Panc1 (cell line): Measurements from ENCODE around the gene ZNF862. TPM values are rescaled to one million over a fixed set of nuclear protein-coding genes. Genes with fewer than 3 reads are reported as not detected.

Source experiments
- ATAC-seq: fragments of 200-7000 bp; cut with Tn5 transposase; 2 replicates; pipeline ENCODE4 v1.9.1; 2020; ENCODE audit warnings: mild to moderate bottlenecking, moderate library complexity
- BruUV-seq: library from RNA; stranded (reverse); fragments of 400-500 nt; replicated peaks from 2 replicates; lab custom pipeline; 2021; lab: Mats Ljungman, UMichigan
- CTCF ChIA-PET: fragments of 300-600 bp; sonication (Branson Sonifier 250); formaldehyde crosslinking; loops from one replicate; lab custom pipeline; 2022; ENCODE audit warnings: antibody characterized with exemption; lab: Charles Lee
- POLR2A ChIA-PET: fragments of 300-600 bp; sonication (Branson Sonifier 250); formaldehyde crosslinking; loops from one replicate; lab custom pipeline; 2022; ENCODE audit warnings: antibody characterized with exemption; lab: Charles Lee
- DNase-seq: peaks from one replicate; pipeline ENCODE4 v3.0.0-alpha.2; 2010; ENCODE audit warnings: low read depth, low spot score
- H3K27ac ChIP-seq: 2 replicates; pipeline ENCODE4 v1.5.1; 2011; ENCODE audit warnings: mild to moderate bottlenecking, low read length, inconsistent platforms
- H3K27me3 ChIP-seq: fragments of 200-500 bp; sonication (Bioruptor generic); 2 replicates; pipeline ENCODE4 v1.6.0; 2014; ENCODE audit warnings: low read length, inconsistent platforms; ENCODE audit not compliant: control insufficient read depth, insufficient read depth
- H3K36me3 ChIP-seq: fragments of 200-500 bp; sonication (Bioruptor generic); 2 replicates; pipeline ENCODE4 v1.5.1; 2014; ENCODE audit warnings: inconsistent platforms, mild to moderate bottlenecking, low read length, moderate library complexity; ENCODE audit not compliant: control insufficient read depth, insufficient read depth
- H3K4me1 ChIP-seq: 2 replicates; pipeline ENCODE4 v1.5.1; 2011; ENCODE audit warnings: inconsistent platforms, mild to moderate bottlenecking, low read length, moderate library complexity; ENCODE audit not compliant: control insufficient read depth, insufficient read depth
- H3K4me3 ChIP-seq, 2 experiments: 2 replicates each; pipeline ENCODE4 v1.5.1; 2011 to 2012; ENCODE audit warnings: low read depth in 2 of 2, low read length in 2 of 2, mild to moderate bottlenecking in 2 of 2, inconsistent platforms in 1 of 2, moderate library complexity in 1 of 2
- H3K9me3 ChIP-seq: fragments of 200-500 bp; sonication (Bioruptor generic); 2 replicates; pipeline ENCODE4 v1.5.1; 2014; ENCODE audit warnings: low read depth, mild to moderate bottlenecking, inconsistent platforms, low read length, moderate library complexity; ENCODE audit not compliant: control insufficient read depth, insufficient read depth
- CTCF ChIP-seq: fragments of 450-650 bp; IDR thresholded peaks from 2 replicates; pipeline ENCODE4 v1.5.1; 2017; ENCODE audit warnings: mild to moderate bottlenecking
- POLR2AphosphoS5 ChIP-seq: IDR thresholded peaks from 2 replicates; pipeline ENCODE4 v1.6.1; 2012; ENCODE audit warnings: mild to moderate bottlenecking, low read depth, low read length, moderate library complexity
- REST ChIP-seq, 2 experiments: IDR thresholded peaks; 2 replicates each; pipeline ENCODE4 v1.6.1; 2011 to 2012; ENCODE audit warnings: low read depth in 2 of 2, control low read depth in 1 of 2, low read length in 1 of 2, mild to moderate bottlenecking in 1 of 2, moderate library complexity in 1 of 2; ENCODE audit not compliant: insufficient read depth in 1 of 2
- SIN3A ChIP-seq: IDR thresholded peaks from 2 replicates; pipeline ENCODE4 v1.6.1; 2012; ENCODE audit warnings: low read depth, mild to moderate bottlenecking, low read length, moderate library complexity, borderline replicate concordance; ENCODE audit not compliant: insufficient read depth
- TCF7L2 ChIP-seq: IDR thresholded peaks from 2 replicates; pipeline ENCODE4 v1.6.1; 2011; ENCODE audit warnings: mild to moderate bottlenecking, low read depth, low read length, inconsistent platforms
- in situ Hi-C: cut with HindIII; loops from 2 replicates; pipeline ENCODE4 v1.10.0; 2016; ENCODE audit warnings: low sequenced_read_pairs, low pct_unique_long_range_greater_than_20kb
- intact Hi-C: fragments of 100-400 bp; cut with micrococcal nuclease; formaldehyde crosslinking; loops from one replicate; pipeline ENCODE4 v1.10.0; 2022; ENCODE audit not compliant: unreplicated experiment
- total RNA-seq: library from RNA; stranded (reverse); gene quantifications from one replicate; pipeline ENCODE4 v1.2.1, GENCODE V29; 2021; ENCODE audit not compliant: unreplicated experiment

Gene ZNF862
- total RNA-seq, 1 experiment from 2014 or later, result 6.8 TPM

- Histone ChIP-seq H3K27ac (no peak overlapping the region), H3K4me3 (no peak overlapping the region), H3K36me3 (no peaks in the 10 kb centered on the region), H3K27me3 (no peaks in the 10 kb centered on the region), H3K9me3 (no peaks in the 10 kb centered on the region), H3K4me1 (no peaks in the 10 kb centered on the region; the same call in 1 of the 2 replicates)
- intact Hi-C loops, result no loop called here
- no TSS peak for BruUV-seq
- ChIA-PET CTCF (no interaction called here), POLR2A (interaction anchor here (0.6 kb wide), 1 partner anchor 15 kb away, joined by 4 read pairs; no protein-coding TSS in a partner anchor)
- ATAC-seq, result no peak
- in situ Hi-C loops, result no loop called here
- TF ChIP-seq POLR2AphosphoS5 (no peak), CTCF (no peak), REST (IDR thresholded peaks at IDR 0.05; ENCODE audit: insufficient read depth in 1 of 2, low read depth in 2 of 2, low read length in 1 of 2) (no peak), TCF7L2 (no peak), SIN3A (no peak)
- DNase-seq, result no peak
Measured at GRCh38 chr7:149817836-149818535, 20.2 kb upstream of the ZNF862 start.

- Histone ChIP-seq H3K9me3 (no peaks in the 10 kb centered on the region), H3K4me3 (no peak overlapping the region), H3K27ac (no peak overlapping the region), H3K4me1 (no peaks in the 10 kb centered on the region; the same call in 1 of the 2 replicates), H3K36me3 (no peaks in the 10 kb centered on the region), H3K27me3 (no peaks in the 10 kb centered on the region)
- TF ChIP-seq POLR2AphosphoS5 (no peak), SIN3A (no peak), CTCF (no peak), TCF7L2 (no peak), REST (IDR thresholded peaks at IDR 0.05; ENCODE audit: insufficient read depth in 1 of 2, low read depth in 2 of 2, low read length in 1 of 2) (no peak)
- no peak for DNase-seq
- in situ Hi-C loops, result no loop called here
- no TSS peak for BruUV-seq
- ATAC-seq, result no peak
- ChIA-PET POLR2A (interaction anchor here (0.6 kb wide), 1 partner anchor 679 kb away, joined by 8 read pairs; no protein-coding TSS in a partner anchor), CTCF (no interaction called here)
- intact Hi-C loops, result no loop called here
Measured at GRCh38 chr7:149818536-149818840, 19.7 kb upstream of the ZNF862 start.
